ENCODE measurements around the gene C2CD4D.

- TF ChIP-seq, protein P1, sequence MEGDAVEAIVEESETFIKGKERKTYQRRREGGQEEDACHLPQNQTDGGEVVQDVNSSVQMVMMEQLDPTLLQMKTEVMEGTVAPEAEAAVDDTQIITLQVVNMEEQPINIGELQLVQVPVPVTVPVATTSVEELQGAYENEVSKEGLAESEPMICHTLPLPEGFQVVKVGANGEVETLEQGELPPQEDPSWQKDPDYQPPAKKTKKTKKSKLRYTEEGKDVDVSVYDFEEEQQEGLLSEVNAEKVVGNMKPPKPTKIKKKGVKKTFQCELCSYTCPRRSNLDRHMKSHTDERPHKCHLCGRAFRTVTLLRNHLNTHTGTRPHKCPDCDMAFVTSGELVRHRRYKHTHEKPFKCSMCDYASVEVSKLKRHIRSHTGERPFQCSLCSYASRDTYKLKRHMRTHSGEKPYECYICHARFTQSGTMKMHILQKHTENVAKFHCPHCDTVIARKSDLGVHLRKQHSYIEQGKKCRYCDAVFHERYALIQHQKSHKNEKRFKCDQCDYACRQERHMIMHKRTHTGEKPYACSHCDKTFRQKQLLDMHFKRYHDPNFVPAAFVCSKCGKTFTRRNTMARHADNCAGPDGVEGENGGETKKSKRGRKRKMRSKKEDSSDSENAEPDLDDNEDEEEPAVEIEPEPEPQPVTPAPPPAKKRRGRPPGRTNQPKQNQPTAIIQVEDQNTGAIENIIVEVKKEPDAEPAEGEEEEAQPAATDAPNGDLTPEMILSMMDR (conservative IDR thresholded peaks at IDR 0.05) = no peak
- TF ChIP-seq EZH2 (IDR thresholded peaks at IDR 0.05; ENCODE audit: low read depth) = no peak
Measured at GRCh38 chr1:151860504-151861187, 21.0 kb upstream of the C2CD4D start.
